HepG2 (cell line): Measurements from ENCODE around the gene TVP23C. TPM values are rescaled to one million over a fixed set of nuclear protein-coding genes. Genes with fewer than 3 reads are reported as not detected.

Source experiments
- ATAC-seq: fragments of 200-7000 bp; cut with Tn5 transposase; 3 replicates; pipeline ENCODE4 v1.9.1; 2020; ENCODE audit warnings: mild to moderate bottlenecking, moderate library complexity
- BruUV-seq: library from RNA; stranded (reverse); fragments of 400-500 nt; replicated peaks from 2 replicates; lab custom pipeline; 2021; lab: Mats Ljungman, UMichigan
- CTCF ChIA-PET: fragments of 300-600 bp; formaldehyde crosslinking; extraction: SDS; loops from one replicate; lab custom pipeline; 2021; ENCODE audit warnings: low total read pairs, inconsistent platforms, low intra/inter-chr PET ratio; lab: Yijun Ruan, JAX
- POLR2A ChIA-PET: fragments of 350-600 bp; sonication (Branson Sonifier 250); formaldehyde crosslinking; loops from one replicate; lab custom pipeline; 2020; ENCODE audit warnings: antibody characterized with exemption, inconsistent platforms; lab: Yijun Ruan, JAX
- DNase-seq: peaks from one replicate; pipeline ENCODE4 v3.0.0-alpha.2; 2015; ENCODE audit warnings: low spot score
- FAIRE-seq: peaks from 3 replicates; lab custom pipeline; 2011; peaks lifted over from hg19 to GRCh38; lab: Jason Lieb, UNC
- H2AFZ ChIP-seq: one replicate; pipeline ENCODE4 v1.6.1; 2011; ENCODE audit warnings: low read length, inconsistent platforms
- H3K27ac ChIP-seq: fragments of 300-600 bp; 3 replicates; pipeline ENCODE4 v1.8.0; 2011; ENCODE audit warnings: mixed run types, mild to moderate bottlenecking, mixed read lengths, low read length, inconsistent platforms; ENCODE audit not compliant: insufficient read depth; ENCODE audit errors: extremely low read length
- H3K27me3 ChIP-seq, 2 experiments: fragments of 200-600 bp in 1 of 2; 2 replicates in 1 of 2; 3 replicates in 1 of 2; pipeline versions ENCODE4 v1.6.0 to v1.8.0; 2011; ENCODE audit warnings: low read length in 2 of 2, mild to moderate bottlenecking in 2 of 2, moderate library complexity in 2 of 2, inconsistent platforms in 1 of 2; ENCODE audit not compliant: insufficient read depth in 2 of 2, control insufficient read depth in 1 of 2
- H3K36me3 ChIP-seq, 2 experiments: fragments of 200-600 bp in 1 of 2; replicated peaks in 1 of 2; 2 replicates in 1 of 2; 3 replicates in 1 of 2; pipeline versions ENCODE4 v1.5.1 to v1.8.0; 2011; ENCODE audit warnings: low read length in 2 of 2, inconsistent platforms in 1 of 2; ENCODE audit not compliant: insufficient read depth in 2 of 2, control insufficient read depth in 1 of 2
- H3K4me1 ChIP-seq: 2 replicates; pipeline ENCODE4 v1.5.1; 2012; ENCODE audit warnings: low read length, inconsistent platforms; ENCODE audit not compliant: insufficient read depth
- H3K4me2 ChIP-seq: 2 replicates; pipeline ENCODE4 v1.6.0; 2011; ENCODE audit warnings: low read depth, low read length, inconsistent platforms
- H3K4me3 ChIP-seq, 3 experiments: fragments of 200-600 bp in 1 of 3; sonication (generic), shearing (Covaris generic) in 1 of 3; replicated peaks in 1 of 3; 2 replicates each; pipeline ENCODE4 v1.5.1; 2011 to 2016; ENCODE audit warnings: low read length in 3 of 3, inconsistent platforms in 2 of 3, low read depth in 2 of 3, mild to moderate bottlenecking in 2 of 3, control low read depth in 1 of 3, mixed read lengths in 1 of 3; ENCODE audit not compliant: insufficient read depth in 1 of 3
- H3K79me2 ChIP-seq: one replicate; pipeline ENCODE4 v1.6.1; 2011; ENCODE audit warnings: low read length, inconsistent platforms; ENCODE audit not compliant: insufficient read depth
- H3K9ac ChIP-seq: 2 replicates; pipeline ENCODE4 v1.6.0; 2011; ENCODE audit warnings: mild to moderate bottlenecking, low read depth, low read length, inconsistent platforms; ENCODE audit not compliant: insufficient read depth
- H3K9me3 ChIP-seq: 2 replicates; pipeline ENCODE4 v1.5.1; 2012; ENCODE audit warnings: mild to moderate bottlenecking, low read length
- H4K20me1 ChIP-seq: 2 replicates; pipeline ENCODE4 v1.6.0; 2011; ENCODE audit warnings: inconsistent platforms, mild to moderate bottlenecking, low read length, moderate library complexity; ENCODE audit not compliant: insufficient read depth
- AKAP8 ChIP-seq: sonication (generic); formaldehyde crosslinking; IDR thresholded peaks from 2 replicates; pipeline ENCODE4 v1.5.1; 2020; ENCODE audit warnings: mild to moderate bottlenecking, missing genetic modification reagents
- DPF2 ChIP-seq: sonication (generic); formaldehyde crosslinking; IDR thresholded peaks from 2 replicates; pipeline ENCODE4 v1.4.0; 2020; ENCODE audit warnings: mild to moderate bottlenecking, low read depth, missing genetic modification reagents, borderline replicate concordance
- DR1 ChIP-seq: sonication (generic); formaldehyde crosslinking; IDR thresholded peaks from 2 replicates; pipeline ENCODE4 v1.8.0; 2021; ENCODE audit warnings: mild to moderate bottlenecking, missing genetic modification reagents, inconsistent platforms
- HCFC1 ChIP-seq: fragments of 150-350 bp; IDR thresholded peaks from 2 replicates; pipeline ENCODE4 v1.6.1; 2014; ENCODE audit warnings: low read depth, low read length
- HES4 ChIP-seq: sonication (generic); formaldehyde crosslinking; IDR thresholded peaks from 2 replicates; pipeline ENCODE4 v1.9.0; 2021; ENCODE audit warnings: mild to moderate bottlenecking, missing genetic modification reagents, borderline replicate concordance
- HOXA3 ChIP-seq: sonication (generic); formaldehyde crosslinking; IDR thresholded peaks from 2 replicates; pipeline ENCODE4 v1.5.0; 2020; ENCODE audit warnings: missing genetic modification reagents
- IKZF4 ChIP-seq: sonication (generic); formaldehyde crosslinking; IDR thresholded peaks from 2 replicates; pipeline ENCODE4 v1.5.1; 2020; ENCODE audit warnings: borderline replicate concordance, mild to moderate bottlenecking, low read depth, missing genetic modification reagents; ENCODE audit errors: not compliant biosample characterization
- JUND ChIP-seq: sonication (generic); formaldehyde crosslinking; IDR thresholded peaks from 2 replicates; pipeline ENCODE4 v1.8.0; 2022; ENCODE audit warnings: mild to moderate bottlenecking, missing genetic modification reagents
- MAFF ChIP-seq: IDR thresholded peaks from 2 replicates; pipeline ENCODE4 v1.6.1; 2011; ENCODE audit warnings: low read depth, low read length, improper control_type of control experiment
- MXD1 ChIP-seq: sonication (generic); formaldehyde crosslinking; IDR thresholded peaks from 2 replicates; pipeline ENCODE4 v1.4.0; 2020; ENCODE audit warnings: mild to moderate bottlenecking, missing genetic modification reagents
- NFKBIZ ChIP-seq: IDR thresholded peaks from 2 replicates; pipeline ENCODE4 v1.6.1; 2018; ENCODE audit warnings: missing genetic modification reagents, missing compliant biosample characterization
- SOX6 ChIP-seq, 2 experiments: fragments of 450-650 bp in 1 of 2; sonication (generic) in 1 of 2; formaldehyde crosslinking in 1 of 2; IDR thresholded peaks; 2 replicates each; pipeline versions ENCODE4 v1.4.0 to v1.6.1; 2017 to 2020; ENCODE audit warnings: antibody characterized with exemption in 1 of 2, mild to moderate bottlenecking in 1 of 2, missing genetic modification reagents in 1 of 2
- SP1 ChIP-seq, 2 experiments: fragments of 450-650 bp in 1 of 2; sonication (generic) in 1 of 2; formaldehyde crosslinking in 1 of 2; IDR thresholded peaks; 2 replicates each; pipeline versions ENCODE4 v1.4.0 to v1.6.1; 2016 to 2020; ENCODE audit warnings: missing genetic modification reagents in 1 of 2
- SP140L ChIP-seq: sonication (generic); formaldehyde crosslinking; IDR thresholded peaks from 2 replicates; pipeline ENCODE4 v1.4.0; 2020; ENCODE audit warnings: missing genetic modification reagents, borderline replicate concordance
- SP4 ChIP-seq: sonication (generic); formaldehyde crosslinking; IDR thresholded peaks from 2 replicates; pipeline ENCODE4 v1.8.1; 2023; ENCODE audit warnings: mild to moderate bottlenecking, missing genetic modification reagents
- TRAFD1 ChIP-seq: sonication (generic); formaldehyde crosslinking; IDR thresholded peaks from 2 replicates; pipeline ENCODE4 v1.5.1; 2020; ENCODE audit warnings: missing genetic modification reagents, mild to moderate bottlenecking, borderline replicate concordance
- ZFP82 ChIP-seq: sonication (generic); formaldehyde crosslinking; IDR thresholded peaks from 2 replicates; pipeline ENCODE4 v1.5.1; 2020; ENCODE audit warnings: mild to moderate bottlenecking, missing genetic modification reagents, borderline replicate concordance
- ZNF205 ChIP-seq: IDR thresholded peaks from 2 replicates; pipeline ENCODE4 v1.6.1; 2018; ENCODE audit warnings: missing biosample characterization, missing genetic modification reagents
- ZNF468 ChIP-seq: sonication (generic); formaldehyde crosslinking; IDR thresholded peaks from 2 replicates; pipeline ENCODE4 v1.8.0; 2022; ENCODE audit warnings: mild to moderate bottlenecking, moderate library complexity, missing genetic modification reagents
- WGBS: methylation state at CpG from one replicate; pipeline ENCODE4 v1.1.6; 2017; ENCODE audit warnings: low lambda C conversion rate; 5-methylcytosine and 5-hydroxymethylcytosine counted together
- in situ Hi-C: cut with HindIII; loops from 2 replicates; pipeline ENCODE4 v1.10.0; 2017; ENCODE audit warnings: low pct_unique_long_range_greater_than_20kb; ENCODE audit not compliant: extremely low pct_ligation_motif_present
- intact Hi-C: fragments of 100-400 bp; cut with micrococcal nuclease; formaldehyde crosslinking; loops from one replicate; pipeline ENCODE4 v1.10.0; 2022; ENCODE audit not compliant: unreplicated experiment
- polyA plus RNA-seq, 8 experiments: library from polyadenylated mRNA; depleted of rRNA in 3 of 8; stranded (reverse) in 7 of 8; unstranded in 1 of 8; fragments of >200 nt; fragmentation: Illumina TruSeq in 4 of 8; extraction: Trizol in 4 of 8; gene quantifications; 2 replicates each; pipeline versions ENCODE4 v1.2.1 to v1.2.3, GENCODE V29; 2011 to 2016; ENCODE audit warnings: low read depth in 4 of 8, missing spikeins in 1 of 8, mixed read lengths in 1 of 8; ENCODE audit not compliant: insufficient read depth in 1 of 8
- total RNA-seq, 5 experiments: library from RNA; depleted of rRNA; stranded (reverse); fragments of >200 nt; fragmentation: Illumina TruSeq; extraction: Trizol; gene quantifications; 2 replicates each; pipeline ENCODE4 v1.2.3, GENCODE V29; 2016; ENCODE audit warnings: low read depth in 1 of 5

The TVP23C gene
- total and polyA plus RNA-seq, 2 of the 13 experiments (the other 11 are each of a cell fraction or from before 2014, with no cell fraction given): 10.4 to 28.2 TPM

GRCh38 chr17:15509095-15509494 lies 54.2 kb downstream of the TVP23C start:
- DNase-seq: no peak
- H3K9ac ChIP-seq: no peak overlapping the region
- 98% methylated on average over 5 of the region's 5 CpGs for WGBS
- no peaks in the 10 kb centered on the region for H3K27me3 ChIP-seq
- H3K36me3 ChIP-seq: peaks cover 9 to 47% of the 10 kb centered on the region in 2 experiments
- H3K4me1 ChIP-seq: peaks cover 2% of the 10 kb centered on the region; the same call in 1 of the 2 replicates
- ChIA-PET POLR2A (no interaction called here), CTCF (no interaction called here)
- no peak overlapping the region for H3K4me2 ChIP-seq
- BruUV-seq: no TSS peak
- intact Hi-C loops: no loop called here
- no peak overlapping the region for H3K27ac ChIP-seq
- H4K20me1 ChIP-seq: peaks cover 2% of the 10 kb centered on the region; the same call in 1 of the 2 replicates
- H3K79me2 ChIP-seq: no peaks in the 10 kb centered on the region
- no peak overlapping the region for H3K4me3 ChIP-seq
- TF ChIP-seq ZNF468: no peak
- no peak for TF ChIP-seq IKZF4 (CRISPR knock-in tag)
- TF ChIP-seq HES4 (CRISPR knock-in tag): no peak
- no peak for TF ChIP-seq NFKBIZ (CRISPR knock-in tag)
- TF ChIP-seq AKAP8 (CRISPR knock-in tag): no peak
- no peak for TF ChIP-seq HCFC1
- TF ChIP-seq DPF2: no peak
- TF ChIP-seq ZFP82 (CRISPR knock-in tag): no peak
- TF ChIP-seq, all 625 proteins: peak for 0
- no peak overlapping the region for H2AFZ ChIP-seq
- in situ Hi-C loops: no loop called here
- no peaks in the 10 kb centered on the region for H3K9me3 ChIP-seq
- ATAC-seq: no peak
- no peak for FAIRE-seq

GRCh38 chr17:15508466-15508865 lies 54.8 kb downstream of the TVP23C start:
- H3K9me3 ChIP-seq: no peaks in the 10 kb centered on the region
- no peak for DNase-seq
- no peaks in the 10 kb centered on the region for H3K27me3 ChIP-seq
- no peak overlapping the region for H3K9ac ChIP-seq
- ChIA-PET CTCF (no interaction called here), POLR2A (no interaction called here)
- H3K4me1 ChIP-seq: no peaks in the 10 kb centered on the region
- H3K4me3 ChIP-seq: no peak overlapping the region
- 89% methylated on average over 7 of the region's 7 CpGs for WGBS
- no peak overlapping the region for H3K27ac ChIP-seq
- BruUV-seq: no TSS peak
- no peak overlapping the region for H3K4me2 ChIP-seq
- in situ Hi-C loops (no loop called here), intact Hi-C loops (no loop called here)
- ATAC-seq: no peak
- H3K36me3 ChIP-seq: peaks cover 9 to 41% of the 10 kb centered on the region in 2 experiments
- FAIRE-seq: no peak
- peaks cover 2% of the 10 kb centered on the region; the same call in 1 of the 2 replicates for H4K20me1 ChIP-seq
- H3K79me2 ChIP-seq: no peaks in the 10 kb centered on the region
- H2AFZ ChIP-seq: no peak overlapping the region
- TF ChIP-seq MAFF (no peak), SOX6 (IDR thresholded peaks at IDR 0.05) (no peak), SOX6 (CRISPR knock-in tag; IDR thresholded peaks at IDR 0.05) (no peak), DR1 (CRISPR knock-in tag) (no peak), ZNF205 (CRISPR knock-in tag) (no peak), JUND (no peak), HOXA3 (CRISPR knock-in tag) (no peak), MXD1 (CRISPR knock-in tag) (no peak), SP140L (CRISPR knock-in tag) (no peak), SP1 (IDR thresholded peaks at IDR 0.05) (no peak), SP1 (CRISPR knock-in tag; IDR thresholded peaks at IDR 0.05) (no peak), SP4 (no peak), TRAFD1 (no peak)
